ENCODE data around the gene LPAR3.

LPAR3 gene

DNA sequence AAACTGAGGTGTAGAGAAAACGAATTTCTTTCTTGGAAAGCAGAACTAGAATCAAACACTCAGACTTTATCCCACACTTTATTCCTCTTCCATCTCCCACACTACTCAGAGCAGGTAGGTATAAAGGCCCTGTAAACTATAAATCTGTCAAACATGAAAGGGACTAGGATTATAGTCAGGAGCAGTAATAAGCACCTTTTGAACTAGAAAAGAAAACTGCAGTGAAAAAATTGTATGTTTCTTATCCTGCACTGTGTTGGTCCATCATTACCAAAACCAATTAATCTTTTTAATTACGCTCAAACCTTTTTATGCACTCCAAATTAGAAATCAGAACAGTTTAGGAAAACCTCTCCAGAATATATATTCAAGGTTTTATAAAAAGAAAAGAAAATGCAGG is 47.6 kb downstream of the LPAR3 start:
- no peak overlapping the region for H2AFZ ChIP-seq (ENCODE audit: low read depth)

DNA sequence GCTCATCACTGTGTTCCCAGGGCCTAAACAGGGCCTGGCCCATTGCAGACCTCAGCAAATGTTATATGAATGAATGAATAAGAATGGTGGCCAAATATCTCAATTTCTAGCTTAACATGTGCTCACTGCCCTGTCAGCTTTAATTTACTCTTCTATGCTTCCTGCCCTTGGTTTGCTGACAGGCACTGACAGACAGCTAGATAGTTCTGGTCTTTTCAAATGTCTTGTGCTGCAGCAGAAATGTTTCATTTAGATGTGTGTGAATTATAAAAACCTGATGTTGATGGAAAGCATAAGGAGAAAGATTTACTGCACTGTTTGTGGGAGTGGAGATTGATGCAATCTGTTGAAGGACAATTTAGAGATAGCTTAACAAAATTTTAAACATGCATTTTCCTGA is 48.9 kb downstream of the LPAR3 start:
- Histone ChIP-seq H3K79me2 (ENCODE audit: insufficient read depth, low read depth) (no peaks in the 10 kb centered on the region), H2AFZ (ENCODE audit: low read depth) (no peak overlapping the region), H3K36me3 (ENCODE audit: insufficient read depth) (no peaks in the 10 kb centered on the region), H3K4me1 (ENCODE audit: low read depth, poor library complexity, severe bottlenecking) (peaks cover 16% of the 10 kb centered on the region), H3K4me2 (no peak overlapping the region), H3K27me3 (ENCODE audit: insufficient read depth, low read depth) (no peaks in the 10 kb centered on the region), H3K27ac (no peak overlapping the region), H3K4me3 (IDR thresholded peaks at IDR 0.05; ENCODE audit: insufficient read depth, low read depth, low read length) (no peak overlapping the region), H4K20me1 (ENCODE audit: insufficient read depth) (no peaks in the 10 kb centered on the region), H3K9ac (no peak overlapping the region)
- TF ChIP-seq, protein P1, sequence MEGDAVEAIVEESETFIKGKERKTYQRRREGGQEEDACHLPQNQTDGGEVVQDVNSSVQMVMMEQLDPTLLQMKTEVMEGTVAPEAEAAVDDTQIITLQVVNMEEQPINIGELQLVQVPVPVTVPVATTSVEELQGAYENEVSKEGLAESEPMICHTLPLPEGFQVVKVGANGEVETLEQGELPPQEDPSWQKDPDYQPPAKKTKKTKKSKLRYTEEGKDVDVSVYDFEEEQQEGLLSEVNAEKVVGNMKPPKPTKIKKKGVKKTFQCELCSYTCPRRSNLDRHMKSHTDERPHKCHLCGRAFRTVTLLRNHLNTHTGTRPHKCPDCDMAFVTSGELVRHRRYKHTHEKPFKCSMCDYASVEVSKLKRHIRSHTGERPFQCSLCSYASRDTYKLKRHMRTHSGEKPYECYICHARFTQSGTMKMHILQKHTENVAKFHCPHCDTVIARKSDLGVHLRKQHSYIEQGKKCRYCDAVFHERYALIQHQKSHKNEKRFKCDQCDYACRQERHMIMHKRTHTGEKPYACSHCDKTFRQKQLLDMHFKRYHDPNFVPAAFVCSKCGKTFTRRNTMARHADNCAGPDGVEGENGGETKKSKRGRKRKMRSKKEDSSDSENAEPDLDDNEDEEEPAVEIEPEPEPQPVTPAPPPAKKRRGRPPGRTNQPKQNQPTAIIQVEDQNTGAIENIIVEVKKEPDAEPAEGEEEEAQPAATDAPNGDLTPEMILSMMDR (conservative IDR thresholded peaks at IDR 0.05; ENCODE audit: low read depth, low read length), result no peak

More for the DNA sequence above, 47.6 kb downstream of the LPAR3 start:
- no peaks in the 10 kb centered on the region for H4K20me1 ChIP-seq (ENCODE audit: insufficient read depth)
- H3K4me1 ChIP-seq (ENCODE audit: low read depth, poor library complexity, severe bottlenecking), result peaks cover 16% of the 10 kb centered on the region
- H3K4me3 ChIP-seq (IDR thresholded peaks at IDR 0.05; ENCODE audit: insufficient read depth, low read depth, low read length), result no peak overlapping the region
- no peak overlapping the region for H3K27ac ChIP-seq
- TF ChIP-seq, protein P1 (conservative IDR thresholded peaks at IDR 0.05; ENCODE audit: low read depth, low read length), result no peak
- no peak overlapping the region for H3K9ac ChIP-seq
- no peaks in the 10 kb centered on the region for H3K27me3 ChIP-seq (ENCODE audit: insufficient read depth, low read depth)
- no peaks in the 10 kb centered on the region for H3K36me3 ChIP-seq (ENCODE audit: insufficient read depth)
- H3K4me2 ChIP-seq, result no peak overlapping the region
- no peaks in the 10 kb centered on the region for H3K79me2 ChIP-seq (ENCODE audit: insufficient read depth, low read depth)

DNA sequence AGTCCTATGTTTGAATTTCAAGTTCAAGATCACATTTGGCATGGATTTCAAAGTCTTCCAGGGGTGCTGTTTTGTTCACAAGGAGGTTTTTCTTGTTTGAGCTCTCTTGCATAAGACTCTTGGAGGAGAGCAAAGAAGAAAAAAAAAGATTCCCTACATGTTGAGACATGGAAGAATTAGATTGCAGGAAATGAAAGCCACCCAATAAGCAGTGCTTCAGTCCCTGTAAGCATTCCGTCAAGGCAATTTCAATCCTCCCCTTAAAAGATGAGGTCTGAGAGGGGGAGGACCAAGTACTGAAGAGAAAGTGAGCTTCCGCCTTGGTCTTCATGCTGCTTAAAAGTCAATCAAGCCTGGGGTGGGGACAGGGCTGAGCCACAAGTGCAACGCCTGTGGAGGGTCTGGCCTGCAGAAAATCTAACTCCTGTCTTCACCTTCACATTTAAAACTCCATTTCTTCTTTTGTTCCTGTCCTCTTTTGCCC is 50.2 kb downstream of the LPAR3 start:
- no peaks in the 10 kb centered on the region for H3K36me3 ChIP-seq (ENCODE audit: insufficient read depth)
- H2AFZ ChIP-seq (ENCODE audit: low read depth), result no peak overlapping the region
- no peaks in the 10 kb centered on the region for H4K20me1 ChIP-seq (ENCODE audit: insufficient read depth)
- no peaks in the 10 kb centered on the region for H3K79me2 ChIP-seq (ENCODE audit: insufficient read depth, low read depth)
- H3K4me3 ChIP-seq (IDR thresholded peaks at IDR 0.05; ENCODE audit: insufficient read depth, low read depth, low read length), result no peak overlapping the region
- no peak overlapping the region for H3K9ac ChIP-seq
- H3K4me1 ChIP-seq (ENCODE audit: low read depth, poor library complexity, severe bottlenecking), result peaks cover 15% of the 10 kb centered on the region
- no peaks in the 10 kb centered on the region for H3K27me3 ChIP-seq (ENCODE audit: insufficient read depth, low read depth)
- no peak overlapping the region for H3K27ac ChIP-seq
- H3K4me2 ChIP-seq, result no peak overlapping the region
- TF ChIP-seq, protein P1 (conservative IDR thresholded peaks at IDR 0.05; ENCODE audit: low read depth, low read length), result no peak

DNA sequence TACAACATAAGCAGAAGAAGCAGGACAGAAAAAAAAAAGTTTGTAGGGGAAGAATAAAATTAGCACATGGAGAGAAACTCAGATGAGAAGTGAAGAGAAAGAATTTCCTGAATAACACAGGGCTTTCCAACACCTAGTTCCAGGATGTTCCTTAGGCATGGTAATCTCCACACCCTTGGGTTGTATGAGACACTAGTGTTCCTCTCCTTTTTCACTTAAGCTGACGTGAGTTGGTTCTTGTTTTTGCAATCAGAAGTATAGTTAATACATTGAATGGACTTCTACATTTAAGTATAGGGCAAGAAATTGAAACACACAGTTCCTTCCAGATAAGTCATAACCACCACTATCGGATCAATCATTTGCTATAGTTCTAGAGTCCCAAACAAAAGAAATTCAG is 51.0 kb downstream of the LPAR3 start:
- H3K4me2 ChIP-seq, result no peak overlapping the region
- TF ChIP-seq, protein P1 (conservative IDR thresholded peaks at IDR 0.05; ENCODE audit: low read depth, low read length), result no peak
- H3K27ac ChIP-seq, result no peak overlapping the region
- no peak overlapping the region for H2AFZ ChIP-seq (ENCODE audit: low read depth)
- H3K79me2 ChIP-seq (ENCODE audit: insufficient read depth, low read depth), result no peaks in the 10 kb centered on the region
- H3K36me3 ChIP-seq (ENCODE audit: insufficient read depth), result no peaks in the 10 kb centered on the region
- H3K27me3 ChIP-seq (ENCODE audit: insufficient read depth, low read depth), result no peaks in the 10 kb centered on the region
- no peak overlapping the region for H3K9ac ChIP-seq
- H4K20me1 ChIP-seq (ENCODE audit: insufficient read depth), result no peaks in the 10 kb centered on the region
- no peak overlapping the region for H3K4me3 ChIP-seq (IDR thresholded peaks at IDR 0.05; ENCODE audit: insufficient read depth, low read depth, low read length)
- peaks cover 6% of the 10 kb centered on the region for H3K4me1 ChIP-seq (ENCODE audit: low read depth, poor library complexity, severe bottlenecking)

Data from KMS-11 (cell line).